Tracheal epithelial cell (primary cell): ENCODE measurements around the gene SAMM50. TPM values are rescaled to one million over a fixed set of nuclear protein-coding genes. Genes with fewer than 3 reads are reported as not detected.

ENCODE experiments used
- total RNA-seq: library from RNA; depleted of rRNA; stranded (reverse); fragments of >200 nt; gene quantifications from 2 replicates; pipeline ENCODE4 v1.2.1, GENCODE V29; 2014

Gene SAMM50
- 28.8 and 34.5 TPM in 2 replicates for total RNA-seq

DNA sequence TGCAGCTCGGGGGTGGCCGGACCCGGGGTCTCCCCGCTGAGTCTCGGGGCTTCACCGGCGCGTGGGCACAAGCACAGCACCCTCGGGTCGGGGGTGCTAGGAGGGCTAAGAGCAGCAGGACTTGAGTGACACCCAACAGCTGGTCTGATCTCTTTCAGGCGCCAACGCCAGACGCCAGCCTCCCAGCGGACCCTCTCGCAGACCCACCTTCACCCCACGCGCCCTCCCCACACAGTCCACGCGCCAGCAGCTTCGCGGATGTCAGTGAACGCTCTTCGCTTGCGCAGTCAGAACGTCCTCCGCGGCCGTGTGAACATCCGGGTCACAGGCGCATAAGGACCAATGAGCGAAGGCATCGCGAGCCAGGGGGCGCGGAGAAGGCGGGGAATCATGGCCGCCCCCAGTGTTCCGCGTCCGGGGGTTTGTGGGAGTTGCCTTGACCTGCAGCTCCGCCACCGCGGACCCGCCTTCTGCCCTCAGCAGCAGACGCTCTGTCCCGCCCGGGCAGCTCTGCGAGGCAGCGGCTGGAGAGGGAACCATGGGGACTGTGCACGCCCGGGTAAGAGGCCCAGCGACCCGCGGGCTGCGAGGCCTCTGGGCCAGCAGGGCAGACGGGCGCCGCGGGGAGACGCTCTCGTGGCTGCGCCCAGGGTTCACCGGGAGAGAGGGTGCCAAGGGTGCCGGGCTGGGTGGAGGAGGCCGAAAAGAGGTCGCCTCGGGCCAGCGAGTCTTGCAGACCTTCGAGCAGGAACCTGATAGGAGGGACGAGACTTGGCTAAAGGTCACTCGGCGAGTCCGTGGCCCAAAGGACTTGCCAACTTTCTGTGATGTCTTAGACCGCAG lies at the start of gene SAMM50:
Gene SAMM50 (plus strand): TSS at position 403 of the 843 bp plus-strand sequence. CDS start 136 bp downstream, at position 539.

DNA sequence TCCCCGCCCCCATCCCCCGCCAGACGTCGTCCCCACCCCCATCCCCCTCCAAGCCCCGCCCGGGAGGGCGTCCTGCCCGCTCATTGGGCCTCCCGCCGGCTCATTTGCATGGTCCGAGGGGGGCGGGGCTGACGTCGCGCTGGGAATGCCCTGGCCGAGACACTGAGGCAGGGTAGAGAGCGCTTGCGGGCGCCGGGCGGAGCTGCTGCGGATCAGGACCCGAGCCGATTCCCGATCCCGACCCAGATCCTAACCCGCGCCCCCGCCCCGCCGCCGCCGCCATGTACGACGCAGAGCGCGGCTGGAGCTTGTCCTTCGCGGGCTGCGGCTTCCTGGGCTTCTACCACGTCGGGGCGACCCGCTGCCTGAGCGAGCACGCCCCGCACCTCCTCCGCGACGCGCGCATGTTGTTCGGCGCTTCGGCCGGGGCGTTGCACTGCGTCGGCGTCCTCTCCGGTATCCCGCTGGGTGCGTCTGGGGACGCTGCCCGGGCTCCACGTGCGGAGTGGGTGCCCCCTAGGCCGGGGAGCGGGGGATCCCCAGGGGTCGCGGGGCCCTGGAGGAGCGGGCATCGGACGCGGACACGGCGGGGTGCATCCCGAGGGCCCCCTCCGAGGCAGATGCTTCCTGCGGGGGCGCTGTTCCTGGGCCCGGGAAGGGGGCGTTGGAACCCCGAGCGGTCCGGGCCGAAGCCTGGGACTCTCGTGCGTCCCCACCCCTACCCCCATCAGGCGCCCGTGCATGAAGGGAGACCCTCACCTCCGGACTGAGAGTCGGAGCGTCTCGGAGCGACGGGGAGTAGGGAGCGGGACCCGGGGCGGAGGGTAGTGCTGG lies 31.4 kb upstream of the SAMM50 start, which contains the start of gene PNPLA3:
Gene PNPLA3 (plus strand): TSS at position 175 of the 834 bp plus-strand sequence. CDS start 107 bp downstream, at position 282.

DNA sequence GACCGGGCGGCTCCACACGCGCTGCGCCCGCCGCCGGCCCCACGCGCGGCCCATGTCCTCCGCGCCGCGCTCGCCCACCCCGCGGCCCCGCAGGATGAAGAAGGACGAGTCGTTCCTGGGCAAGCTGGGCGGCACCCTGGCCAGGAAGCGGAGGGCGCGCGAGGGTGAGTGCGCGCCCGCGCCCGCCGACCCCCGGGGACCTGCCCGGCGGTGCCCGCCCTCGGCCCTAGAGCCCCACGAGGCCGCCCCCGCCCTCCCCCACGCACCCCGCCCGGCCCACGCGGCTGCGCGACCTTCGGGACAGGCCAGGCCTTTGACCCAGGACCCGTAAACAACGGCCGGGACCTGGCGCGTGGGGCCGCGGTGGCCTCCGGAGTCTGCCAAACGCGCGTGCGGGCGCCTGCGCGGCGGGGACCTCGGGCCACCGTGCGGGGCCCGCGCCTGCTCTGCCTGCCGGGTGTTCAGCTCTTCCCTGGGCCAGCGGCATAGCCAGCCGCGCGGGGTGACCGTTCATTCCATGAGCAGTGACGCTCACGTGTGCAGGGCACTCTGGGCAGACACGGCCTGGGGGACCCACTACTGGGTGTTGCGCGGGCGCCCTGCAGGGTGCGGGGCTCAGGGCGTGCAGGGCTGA lies 69.2 kb downstream of the SAMM50 start, which contains the start of gene PARVB:
Gene PARVB (plus strand): TSS at position 15 of the 634 bp plus-strand sequence. CDS start 38 bp downstream, at position 53.

Other genes with a start within 250 kb of the SAMM50 start
- under 0.01 and 1.1 TPM in 2 replicates for gene EFCAB6, start 143.1 kb upstream of the SAMM50 start, total RNA-seq
- 0.24 TPM in 1 of 2 replicates, not detected in the other for gene SULT4A1, start 92.9 kb upstream of the SAMM50 start, total RNA-seq
- not detected in 2 replicates for gene PNPLA5, start 63.4 kb upstream of the SAMM50 start, total RNA-seq
- gene PNPLA3, start 31.6 kb upstream of the SAMM50 start, total RNA-seq: 3.0 and 3.1 TPM in 2 replicates
- gene PARVB, start 68.9 kb downstream of the SAMM50 start, total RNA-seq: 11.1 and 23.9 TPM in 2 replicates
- not detected in 2 replicates for gene PARVG, start 225.5 kb downstream of the SAMM50 start, total RNA-seq